ENCODE results near the gene NOTCH1. TPM values are rescaled to one million over a fixed set of nuclear protein-coding genes. Genes with fewer than 3 reads are reported as not detected.

NOTCH1 gene
- total RNA-seq, 2 donors from 2014 or later = 23.4 to 24.2 TPM

DNA sequence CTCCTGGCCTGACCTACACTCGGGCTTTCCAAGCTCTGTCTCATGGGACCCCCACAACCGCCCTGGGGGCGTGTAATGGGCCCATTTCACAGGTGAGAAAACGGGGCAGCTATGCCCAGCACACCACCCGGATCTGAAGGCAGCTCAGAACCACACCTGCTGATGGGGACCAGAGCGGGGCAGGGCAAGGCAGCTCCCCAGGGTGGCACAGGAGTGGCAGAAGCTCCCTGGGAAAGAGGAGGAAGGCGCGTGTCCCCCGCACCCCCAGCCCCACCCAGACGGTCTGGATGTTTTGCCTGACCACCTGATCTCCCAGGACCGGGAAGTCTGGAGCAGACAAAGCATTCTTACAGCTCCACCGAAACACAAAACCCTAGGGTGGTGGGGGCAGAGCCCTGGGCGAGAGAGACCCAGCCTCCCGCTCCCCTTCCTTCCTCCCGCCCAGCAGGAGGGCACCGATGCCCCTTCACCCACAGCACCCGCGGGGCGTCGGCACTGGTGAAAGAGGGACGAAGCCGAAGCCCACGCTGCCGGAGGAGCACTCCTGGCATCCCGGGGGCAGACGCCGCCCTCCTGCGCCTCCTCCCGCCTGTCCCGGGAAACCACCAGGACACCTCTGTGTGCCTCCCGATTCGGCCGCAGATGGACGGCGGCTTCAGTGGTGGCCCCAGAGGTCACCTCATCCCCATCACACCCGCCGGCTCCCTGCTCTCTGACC, 14.5 kb downstream of the NOTCH1 start:
- no peaks in the 10 kb centered on the region for H3K27me3 Mint-ChIP-seq (ENCODE audit: insufficient read depth)
- H3K9me3 ChIP-seq (ENCODE audit: control insufficient read depth, low read length) = no peaks in the 10 kb centered on the region
- no peaks in the 10 kb centered on the region for H3K27me3 ChIP-seq (ENCODE audit: control insufficient read depth, insufficient read depth, low read length, poor library complexity, severe bottlenecking)
- no peak overlapping the region for H3K9ac ChIP-seq (ENCODE audit: extremely low read depth, low read length, poor library complexity, severe bottlenecking)
- TF ChIP-seq, protein P1, sequence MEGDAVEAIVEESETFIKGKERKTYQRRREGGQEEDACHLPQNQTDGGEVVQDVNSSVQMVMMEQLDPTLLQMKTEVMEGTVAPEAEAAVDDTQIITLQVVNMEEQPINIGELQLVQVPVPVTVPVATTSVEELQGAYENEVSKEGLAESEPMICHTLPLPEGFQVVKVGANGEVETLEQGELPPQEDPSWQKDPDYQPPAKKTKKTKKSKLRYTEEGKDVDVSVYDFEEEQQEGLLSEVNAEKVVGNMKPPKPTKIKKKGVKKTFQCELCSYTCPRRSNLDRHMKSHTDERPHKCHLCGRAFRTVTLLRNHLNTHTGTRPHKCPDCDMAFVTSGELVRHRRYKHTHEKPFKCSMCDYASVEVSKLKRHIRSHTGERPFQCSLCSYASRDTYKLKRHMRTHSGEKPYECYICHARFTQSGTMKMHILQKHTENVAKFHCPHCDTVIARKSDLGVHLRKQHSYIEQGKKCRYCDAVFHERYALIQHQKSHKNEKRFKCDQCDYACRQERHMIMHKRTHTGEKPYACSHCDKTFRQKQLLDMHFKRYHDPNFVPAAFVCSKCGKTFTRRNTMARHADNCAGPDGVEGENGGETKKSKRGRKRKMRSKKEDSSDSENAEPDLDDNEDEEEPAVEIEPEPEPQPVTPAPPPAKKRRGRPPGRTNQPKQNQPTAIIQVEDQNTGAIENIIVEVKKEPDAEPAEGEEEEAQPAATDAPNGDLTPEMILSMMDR (conservative IDR thresholded peaks at IDR 0.05) = no peak
- peaks cover 2% of the 10 kb centered on the region for H3K36me3 Mint-ChIP-seq (ENCODE audit: low read depth)
- H3K4me3 Mint-ChIP-seq = no peak overlapping the region
- WGBS, 2 experiments (ENCODE audit: insufficient coverage in 1 of 2, insufficient read length in 1 of 2) = 91 to 96% methylated on average over 13 to 37 of the region's 37 CpGs
- peak overlapping the region; percentile 63 for H3K27ac ChIP-seq (ENCODE audit: low read depth, low read length)
- no peak overlapping the region for H3K4me3 ChIP-seq (ENCODE audit: low read length)
- H3K27ac Mint-ChIP-seq = no peak overlapping the region
- DNase-seq = no peak
- H3K9me3 Mint-ChIP-seq = peaks cover 7% of the 10 kb centered on the region
- no peaks in the 10 kb centered on the region for H3K36me3 ChIP-seq (ENCODE audit: control insufficient read depth, insufficient read depth, low read length)
- H3K4me1 ChIP-seq (ENCODE audit: control insufficient read depth, insufficient read depth, low read length) = peaks cover 6% of the 10 kb centered on the region
- no peaks in the 10 kb centered on the region for H3K4me1 Mint-ChIP-seq

DNA sequence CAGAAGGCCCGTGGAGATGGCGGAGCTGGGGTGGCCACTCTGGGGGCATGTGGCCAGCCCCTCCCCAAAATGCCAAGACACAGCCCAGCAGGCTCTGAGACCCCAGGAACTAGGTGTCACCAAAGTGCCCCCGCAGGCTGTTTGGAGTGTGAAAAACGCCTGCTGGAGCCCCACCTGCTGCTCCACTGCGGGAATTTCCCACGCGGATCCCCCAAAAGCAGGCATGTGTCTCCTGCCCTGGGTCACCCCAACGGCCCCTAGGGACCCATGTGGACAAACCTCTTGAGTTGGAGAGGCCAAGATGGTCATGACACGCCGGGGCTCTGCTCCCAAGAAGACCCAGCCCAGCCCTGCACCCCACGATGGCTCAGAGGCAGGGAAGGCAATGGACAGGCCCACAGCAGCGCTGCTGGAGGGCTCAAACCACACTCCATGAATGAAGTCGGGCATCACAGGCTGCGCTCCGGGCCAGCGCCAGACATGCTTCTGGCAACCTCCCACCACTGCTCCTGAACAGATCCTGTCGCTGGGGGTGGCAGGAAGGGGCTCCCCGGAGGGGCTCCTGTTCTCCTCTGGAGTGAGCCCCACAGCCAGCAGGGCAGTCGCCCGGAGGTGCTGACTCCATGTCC, 15.3 kb downstream of the NOTCH1 start:
- DNase-seq = no peak
- Histone ChIP-seq H3K27ac (ENCODE audit: low read depth, low read length) (peak overlapping the region; percentile 80), H3K9me3 (ENCODE audit: control insufficient read depth, low read length) (no peaks in the 10 kb centered on the region), H3K9ac (ENCODE audit: extremely low read depth, low read length, poor library complexity, severe bottlenecking) (no peak overlapping the region), H3K27me3 (ENCODE audit: control insufficient read depth, insufficient read depth, low read length, poor library complexity, severe bottlenecking) (no peaks in the 10 kb centered on the region), H3K4me1 (ENCODE audit: control insufficient read depth, insufficient read depth, low read length) (peaks cover 8% of the 10 kb centered on the region), H3K36me3 (ENCODE audit: control insufficient read depth, insufficient read depth, low read length) (no peaks in the 10 kb centered on the region), H3K4me3 (ENCODE audit: low read length) (no peak overlapping the region)
- peaks cover 7% of the 10 kb centered on the region for H3K9me3 Mint-ChIP-seq
- no peaks in the 10 kb centered on the region for H3K27me3 Mint-ChIP-seq (ENCODE audit: insufficient read depth)
- no peak overlapping the region for H3K27ac Mint-ChIP-seq
- TF ChIP-seq, protein P1 (conservative IDR thresholded peaks at IDR 0.05) = no peak
- peaks cover 2% of the 10 kb centered on the region for H3K36me3 Mint-ChIP-seq (ENCODE audit: low read depth)
- 87 to 89% methylated on average over 15 to 20 of the region's 20 CpGs for WGBS, 2 experiments (ENCODE audit: insufficient coverage in 1 of 2, insufficient read length in 1 of 2)
- no peaks in the 10 kb centered on the region for H3K4me1 Mint-ChIP-seq
- H3K4me3 Mint-ChIP-seq = no peak overlapping the region

DNA sequence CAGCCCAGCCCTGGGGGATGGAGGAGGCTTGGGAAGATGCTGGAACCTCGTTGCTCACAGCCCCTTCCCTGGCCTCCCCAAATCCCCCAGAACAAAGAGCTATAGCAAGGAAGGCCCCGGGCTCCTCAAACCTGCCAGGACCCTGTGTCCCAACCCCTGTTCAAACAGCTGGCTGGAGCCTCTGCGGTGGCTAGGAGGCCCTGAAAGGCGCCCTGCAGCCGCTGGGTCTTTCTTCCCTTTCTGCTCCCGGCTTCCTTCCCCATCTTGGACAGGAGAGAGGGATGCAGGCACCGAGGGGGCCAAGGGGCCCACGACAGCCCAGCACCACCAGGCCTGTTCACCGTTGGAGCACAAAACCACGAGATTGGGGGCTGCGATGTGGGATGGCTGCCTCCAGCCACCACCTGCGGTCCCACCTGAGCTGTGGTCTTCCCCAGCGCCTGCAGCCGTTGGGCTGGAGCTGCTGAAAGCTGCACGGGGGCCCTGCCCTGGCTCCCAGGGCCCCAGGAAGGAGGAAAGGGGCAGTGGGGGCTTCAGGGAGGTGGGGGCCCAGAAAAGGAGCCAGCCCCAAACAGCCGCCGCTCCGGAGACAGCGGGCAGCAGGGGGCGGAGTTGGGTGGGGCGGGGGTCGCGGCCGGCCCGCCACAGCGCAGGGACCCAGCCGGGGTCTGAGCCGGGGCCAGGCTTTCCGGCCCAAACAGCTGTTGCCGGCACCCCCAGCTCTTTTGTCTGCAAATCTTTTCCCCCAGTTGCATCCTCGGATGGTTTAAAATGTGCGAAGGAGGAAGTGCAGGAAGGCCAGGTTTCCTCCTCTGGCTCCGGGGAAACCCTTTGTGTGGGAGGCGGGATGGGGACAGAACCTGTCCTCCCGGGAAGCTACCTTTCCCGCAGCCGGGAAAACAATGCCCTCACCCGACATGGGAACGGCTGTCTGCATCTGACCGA, 16.1 kb downstream of the NOTCH1 start:
- no peaks in the 10 kb centered on the region for H3K27me3 ChIP-seq (ENCODE audit: control insufficient read depth, insufficient read depth, low read length, poor library complexity, severe bottlenecking)
- H3K9ac ChIP-seq (ENCODE audit: extremely low read depth, low read length, poor library complexity, severe bottlenecking) = no peak overlapping the region
- Mint-ChIP-seq H3K9me3 (peaks cover 7% of the 10 kb centered on the region), H3K4me3 (no peak overlapping the region), H3K27me3 (ENCODE audit: insufficient read depth) (no peaks in the 10 kb centered on the region), H3K27ac (no peak overlapping the region), H3K4me1 (no peaks in the 10 kb centered on the region), H3K36me3 (ENCODE audit: low read depth) (peaks cover 2% of the 10 kb centered on the region)
- H3K4me1 ChIP-seq (ENCODE audit: control insufficient read depth, insufficient read depth, low read length) = peaks cover 8% of the 10 kb centered on the region
- 65 to 79% methylated on average over 26 to 40 of the region's 40 CpGs for WGBS, 2 experiments (ENCODE audit: insufficient coverage in 1 of 2, insufficient read length in 1 of 2)
- no peaks in the 10 kb centered on the region for H3K36me3 ChIP-seq (ENCODE audit: control insufficient read depth, insufficient read depth, low read length)
- no peak for DNase-seq
- peak overlapping the region; percentile 80 for H3K27ac ChIP-seq (ENCODE audit: low read depth, low read length)
- TF ChIP-seq, protein P1 (conservative IDR thresholded peaks at IDR 0.05) = no peak
- no peak overlapping the region for H3K4me3 ChIP-seq (ENCODE audit: low read length)
- no peaks in the 10 kb centered on the region for H3K9me3 ChIP-seq (ENCODE audit: control insufficient read depth, low read length)

Measured in endodermal cell (in vitro differentiated cells).